ENCODE results near the gene CLBA1.
"Not testable (repeated sequence)": the region's sequence is repeated elsewhere in the genome, so short reads cannot be mapped to it uniquely, and the experiment has no call there.

The CLBA1 gene
- total RNA-seq: 3.0 to 5.6 (median 4.2) reads per million in 4 donors

- peak; percentile 80 to 92 (median 83) for DNase-seq
Measured at GRCh38 chr14:104985675-104986486, at the start of gene CLBA1. Gene CLBA1, plus strand, starts transcription at chr14:104985788. Its CDS starts 644 bp downstream, at chr14:104986432.

GRCh38 chr14:104935955-104936354, 49.6 kb upstream of the CLBA1 start:
- no peak for DNase-seq

GRCh38 chr14:104936361-104937155, 49.0 kb upstream of the CLBA1 start:
- no peak for DNase-seq

- no peak for DNase-seq
Measured at GRCh38 chr14:104937161-104937560, 48.4 kb upstream of the CLBA1 start.

GRCh38 chr14:104937694-104938365, 47.8 kb upstream of the CLBA1 start:
- DNase-seq: no peak

GRCh38 chr14:104938436-104938835, 47.2 kb upstream of the CLBA1 start:
- DNase-seq: no peak

GRCh38 chr14:104938960-104939359, 46.6 kb upstream of the CLBA1 start:
- no peak for DNase-seq

GRCh38 chr14:104939666-104940410, 45.8 kb upstream of the CLBA1 start:
- peak in 1 of 5 donors; percentile 8 for DNase-seq

- peak in 1 of 5 donors; percentile 10 for DNase-seq
Measured at GRCh38 chr14:104940526-104941150, 45.0 kb upstream of the CLBA1 start.

GRCh38 chr14:104941508-104942365, 43.9 kb upstream of the CLBA1 start:
- peak in 2 of 5 donors; percentile 1 to 8 for DNase-seq

- DNase-seq: no peak
Measured at GRCh38 chr14:104942586-104942985, 43.0 kb upstream of the CLBA1 start.

GRCh38 chr14:104943216-104944015, 42.2 kb upstream of the CLBA1 start:
- peak in 1 of 5 donors; percentile 2 for DNase-seq

GRCh38 chr14:104944016-104944308, 41.6 kb upstream of the CLBA1 start:
- DNase-seq: peak in 1 of 5 donors; percentile 3

- DNase-seq: peak in 2 of 5 donors; percentile 2 to 5
Measured at GRCh38 chr14:104944436-104945205, 41.0 kb upstream of the CLBA1 start.

- DNase-seq: peak in 1 of 5 donors; percentile 1
Measured at GRCh38 chr14:104945266-104945665, 40.3 kb upstream of the CLBA1 start.

- DNase-seq: peak in 1 of 5 donors; percentile 1
Measured at GRCh38 chr14:104945986-104946965, 39.3 kb upstream of the CLBA1 start.

- DNase-seq: not testable (repeated sequence)
Measured at GRCh38 chr14:104947201-104947600, 38.4 kb upstream of the CLBA1 start.
